Left lung (tissue), 10 donors: ENCODE data around the gene P3H2. TPM values are rescaled to one million over a fixed set of nuclear protein-coding genes. Genes with fewer than 3 reads are reported as not detected.
A peak's percentile ranks its signal among the peaks of the same experiment; 100 is the strongest.
"Not testable (repeated sequence)": the region's sequence is repeated elsewhere in the genome, so short reads cannot be mapped to it uniquely, and the experiment has no call there.

Source experiments
- ATAC-seq: fragments of 200-7000 bp; cut with Tn5 transposase; one replicate; pipeline ENCODE4 v1.9.1; 2020; ENCODE audit warnings: moderate library complexity
- DNase-seq, 4 donors: peaks; one replicate each; pipeline ENCODE4 v3.0.0-alpha.2; 2013 to 2020
- H3K27ac ChIP-seq, 2 donors: fragments of 200-600 bp; sonication (generic) in 1 of 2; one replicate each; pipeline versions ENCODE4 v1.5.0 to v1.8.0; 2020 to 2021
- H3K27me3 ChIP-seq, 2 donors: fragments of 200-600 bp; sonication (generic) in 1 of 2; one replicate each; pipeline versions ENCODE4 v1.5.0 to v1.8.0; 2020 to 2021
- H3K36me3 ChIP-seq, 2 donors: fragments of 200-600 bp; sonication (generic) in 1 of 2; one replicate each; pipeline versions ENCODE4 v1.5.0 to v1.8.0; 2020 to 2021
- H3K4me1 ChIP-seq, 2 donors: fragments of 200-600 bp; one replicate each; pipeline ENCODE4 v1.8.0; 2021
- H3K4me3 ChIP-seq, 2 donors: fragments of 200-600 bp; sonication (generic) in 1 of 2; one replicate each; pipeline versions ENCODE4 v1.5.0 to v1.8.0; 2020 to 2021; ENCODE audit warnings: mild to moderate bottlenecking in 1 of 2
- H3K9me3 ChIP-seq, 2 donors: fragments of 200-600 bp; sonication (generic) in 1 of 2; one replicate each; pipeline versions ENCODE4 v1.5.0 to v1.8.0; 2020 to 2021
- CTCF ChIP-seq, 2 donors: fragments of 200-600 bp; sonication (generic) in 1 of 2; IDR thresholded peaks; one replicate each; pipeline versions ENCODE4 v1.5.0 to v1.8.0; 2021; ENCODE audit warnings: antibody characterized with exemption in 2 of 2
- intact Hi-C, 2 donors: fragments of 100-400 bp; cut with DNase I; formaldehyde crosslinking; loops; one replicate each; pipeline versions ENCODE4 v1.11.2 to v1.14.2; 2022
- polyA plus RNA-seq, 6 donors: library from polyadenylated mRNA; unstranded; fragments of 120-200 nt; gene quantifications; one replicate each; pipeline ENCODE4 v1.2.1, GENCODE V29; 2013; ENCODE audit not compliant: insufficient read length in 6 of 6
- total RNA-seq, 2 donors: library from RNA; stranded (reverse); fragmentation: NEBNext Ultra II Directional; extraction: Animal tissue kit (Norgen Biotek cat#: 25700); gene quantifications; one replicate each; pipeline ENCODE4 v1.2.1, GENCODE V29; 2021
- donor health status: DM: no; HTN: yes; CAD: no.
- donor health status: DM: no; HTN: no; CAD: no.

P3H2 gene
- total and polyA plus RNA-seq, 8 donors, result 29.1 to 50.7 (median 36.1) TPM

- no peak for DNase-seq
- Histone ChIP-seq H3K36me3 (no peaks in the 10 kb centered on the region), H3K4me1 (no peaks in the 10 kb centered on the region), H3K27me3 (no peaks in the 10 kb centered on the region), H3K9me3 (no peaks in the 10 kb centered on the region), H3K4me3 (no peak overlapping the region), H3K27ac (no peak overlapping the region)
- intact Hi-C loops, result no loop called here
- ATAC-seq, result no peak
- no peak for TF ChIP-seq CTCF (IDR thresholded peaks at IDR 0.05)
Measured at GRCh38 chr3:190081389-190081788, 39.3 kb downstream of the P3H2 start.

GRCh38 chr3:190079173-190079572 is 41.5 kb downstream of the P3H2 start:
- DNase-seq, H3K36me3 ChIP-seq, H3K27ac ChIP-seq, ATAC-seq, intact Hi-C loops, H3K4me1 ChIP-seq, H3K9me3 ChIP-seq, H3K27me3 ChIP-seq, H3K4me3 ChIP-seq: not testable (repeated sequence)

DNA sequence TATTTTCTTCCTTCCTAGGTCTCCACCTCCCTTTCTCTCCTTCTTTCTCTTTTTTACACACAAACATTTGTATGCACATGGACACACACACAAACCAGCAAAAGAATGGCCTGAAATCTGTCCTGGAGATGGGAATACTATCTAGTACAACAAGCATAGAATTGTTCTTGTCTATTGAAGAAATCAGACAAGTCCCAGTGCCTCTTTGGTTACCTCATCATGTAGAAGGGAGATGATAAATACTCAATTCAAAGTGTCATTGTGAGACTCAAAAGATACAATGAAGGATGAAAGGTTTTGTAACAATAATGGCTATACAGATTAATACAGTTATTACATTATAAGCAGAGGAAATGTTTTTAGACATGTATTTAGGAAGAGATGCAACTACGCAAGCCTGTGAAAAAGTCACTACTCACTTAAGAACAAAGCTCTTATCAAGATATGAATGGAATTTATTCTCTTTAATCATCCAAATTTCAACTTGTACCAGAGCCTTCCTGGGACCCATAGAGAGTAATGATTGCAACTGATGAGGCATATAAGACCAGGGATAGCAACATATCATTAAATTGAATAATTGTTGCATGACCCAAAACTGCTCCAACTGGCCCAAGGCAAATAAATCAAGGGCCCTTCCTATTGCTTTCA is 43.2 kb downstream of the P3H2 start:
- intact Hi-C loops, result no loop called here
- Histone ChIP-seq H3K27me3 (no peaks in the 10 kb centered on the region), H3K4me1 (no peaks in the 10 kb centered on the region), H3K36me3 (no peaks in the 10 kb centered on the region), H3K9me3 (no peaks in the 10 kb centered on the region), H3K27ac (peak overlapping the region in 1 of 2 donors; percentile 45), H3K4me3 (no peak overlapping the region)
- DNase-seq (no peak), ATAC-seq (no peak)
- no peak for TF ChIP-seq CTCF (IDR thresholded peaks at IDR 0.05)

- H3K9me3 ChIP-seq, result no peaks in the 10 kb centered on the region
- DNase-seq (peak in 2 of 4 donors; percentile 41 to 54), ATAC-seq (peak; percentile 86)
- no peaks in the 10 kb centered on the region for H3K27me3 ChIP-seq
- no peaks in the 10 kb centered on the region for H3K36me3 ChIP-seq
- peak overlapping the region; percentile 45 to 54 for H3K27ac ChIP-seq
- no peak overlapping the region for H3K4me3 ChIP-seq
- intact Hi-C loops, result no loop called here
- H3K4me1 ChIP-seq, result no peaks in the 10 kb centered on the region
- no peak for TF ChIP-seq CTCF (IDR thresholded peaks at IDR 0.05)
Measured at GRCh38 chr3:190076601-190077394, 43.9 kb downstream of the P3H2 start.

DNA sequence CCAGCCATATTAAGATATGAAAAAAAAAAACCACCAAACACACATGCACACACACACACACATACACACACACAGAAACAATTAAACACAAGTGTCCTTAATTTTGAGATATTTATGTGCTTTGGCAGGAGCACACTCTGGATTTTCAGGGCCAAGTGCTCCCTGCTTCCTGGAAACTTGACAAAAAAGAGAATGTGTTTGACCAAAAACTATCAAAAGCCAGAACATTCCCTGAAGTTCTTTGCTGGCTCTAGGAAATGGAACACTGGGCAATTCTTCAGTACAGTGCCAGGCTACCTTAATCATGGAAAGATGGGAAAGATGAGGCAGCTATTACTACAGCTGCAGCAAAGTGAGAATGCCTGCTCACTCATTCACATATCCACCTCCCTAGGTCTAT is 44.6 kb downstream of the P3H2 start:
- Histone ChIP-seq H3K9me3 (no peaks in the 10 kb centered on the region), H3K4me3 (no peak overlapping the region), H3K27ac (peak overlapping the region; percentile 45 to 54), H3K27me3 (no peaks in the 10 kb centered on the region), H3K4me1 (no peaks in the 10 kb centered on the region), H3K36me3 (no peaks in the 10 kb centered on the region)
- ATAC-seq, result peak; percentile 52
- intact Hi-C loops, result no loop called here
- DNase-seq, result no peak
- TF ChIP-seq CTCF (IDR thresholded peaks at IDR 0.05), result no peak
